HEK293 (cell line): Measurements from ENCODE around the gene PYROXD2.

ENCODE experiments used
- CTCF ChIA-PET: fragments of 350-600 bp; formaldehyde crosslinking; extraction: SDS; loops from one replicate; lab custom pipeline; 2021; ENCODE audit warnings: antibody characterized with exemption; lab: Yijun Ruan, JAX
- POLR2A ChIA-PET: fragments of 300-600 bp; formaldehyde crosslinking; extraction: SDS; loops from one replicate; lab custom pipeline; 2020; ENCODE audit warnings: antibody characterized with exemption, inconsistent platforms; lab: Yijun Ruan, JAX
- H3K27ac ChIP-seq: fragments of 200-500 bp; sonication (Bioruptor generic); 2 replicates; pipeline ENCODE4 v1.5.1; 2014; ENCODE audit warnings: low read depth, low read length, control low read depth, inconsistent platforms; ENCODE audit errors: extremely low read depth
- H3K36me3 ChIP-seq, 2 experiments: fragments of 200-500 bp in 1 of 2; sonication (Bioruptor generic) in 1 of 2; 1 replicate in 1 of 2; 2 replicates in 1 of 2; pipeline ENCODE4 v1.5.1; 2014 to 2017; ENCODE audit warnings: inconsistent platforms in 2 of 2, low read length in 2 of 2; ENCODE audit not compliant: control insufficient read depth in 2 of 2, insufficient read depth in 1 of 2
- H3K4me1 ChIP-seq: fragments of 200-500 bp; sonication (Bioruptor generic); 2 replicates; pipeline ENCODE4 v1.5.1; 2014; ENCODE audit warnings: mild to moderate bottlenecking, low read length, inconsistent platforms; ENCODE audit not compliant: control insufficient read depth, insufficient read depth
- H3K4me3 ChIP-seq: 2 replicates; pipeline ENCODE4 v1.5.1; 2011; ENCODE audit warnings: low read depth, mild to moderate bottlenecking, control low read depth, low read length, moderate library complexity
- H3K9me3 ChIP-seq: fragments of 200-500 bp; sonication (Bioruptor generic); 2 replicates; pipeline ENCODE4 v1.5.1; 2014; ENCODE audit warnings: low read depth, low read length, inconsistent platforms; ENCODE audit not compliant: control insufficient read depth, insufficient read depth
- EGR2 ChIP-seq: fragments of 450-650 bp; formaldehyde crosslinking; IDR thresholded peaks from 2 replicates; pipeline ENCODE4 v1.5.1; 2016; ENCODE audit warnings: low read depth, missing biosample characterization, missing genetic modification characterization
- FEZF1 ChIP-seq: fragments of 450-650 bp; formaldehyde crosslinking; IDR thresholded peaks from 2 replicates; pipeline ENCODE4 v1.5.1; 2016; ENCODE audit warnings: missing biosample characterization, missing genetic modification characterization
- PRDM1 ChIP-seq: fragments of 450-650 bp; formaldehyde crosslinking; IDR thresholded peaks from 2 replicates; pipeline ENCODE4; 2016; ENCODE audit warnings: missing biosample characterization, missing genetic modification characterization
- PRDM6 ChIP-seq: fragments of 450-650 bp; formaldehyde crosslinking; IDR thresholded peaks from 2 replicates; pipeline ENCODE4 v1.5.1; 2017; ENCODE audit warnings: missing biosample characterization, missing genetic modification characterization
- TRIM28 ChIP-seq: IDR thresholded peaks from 2 replicates; pipeline ENCODE4 v1.6.1; 2011; ENCODE audit warnings: low read length, control low read depth, borderline replicate concordance
- TSHZ1 ChIP-seq: fragments of 450-650 bp; formaldehyde crosslinking; IDR thresholded peaks from 2 replicates; pipeline ENCODE4 v1.5.1; 2016; ENCODE audit warnings: missing biosample characterization, missing genetic modification characterization, borderline replicate concordance
- YY1 ChIP-seq: fragments of 450-650 bp; formaldehyde crosslinking; IDR thresholded peaks from 2 replicates; pipeline ENCODE4 v1.5.1; 2018; ENCODE audit warnings: missing biosample characterization, missing genetic modification characterization
- ZBTB20 ChIP-seq: fragments of 450-650 bp; formaldehyde crosslinking; IDR thresholded peaks from 2 replicates; pipeline ENCODE4 v1.5.1; 2016; ENCODE audit warnings: missing biosample characterization, missing genetic modification characterization
- ZFHX2 ChIP-seq: fragments of 450-650 bp; formaldehyde crosslinking; conservative IDR thresholded peaks from 2 replicates; pipeline ENCODE4 v1.5.1; 2016; ENCODE audit warnings: missing biosample characterization, missing genetic modification characterization
- ZIC2 ChIP-seq: fragments of 450-650 bp; formaldehyde crosslinking; IDR thresholded peaks from 2 replicates; pipeline ENCODE4 v1.5.1; 2016; ENCODE audit warnings: missing biosample characterization, missing genetic modification characterization
- ZNF239 ChIP-seq: fragments of 450-650 bp; formaldehyde crosslinking; IDR thresholded peaks from 2 replicates; pipeline ENCODE4 v1.5.1; 2016; ENCODE audit warnings: missing biosample characterization, missing genetic modification characterization
- ZNF266 ChIP-seq: fragments of 450-650 bp; formaldehyde crosslinking; IDR thresholded peaks from 2 replicates; pipeline ENCODE4 v1.5.1; 2016; ENCODE audit warnings: missing biosample characterization, missing genetic modification characterization, low read depth
- ZNF366 ChIP-seq: fragments of 450-650 bp; formaldehyde crosslinking; conservative IDR thresholded peaks from 2 replicates; pipeline ENCODE4 v1.5.1; 2016; ENCODE audit warnings: missing biosample characterization, missing genetic modification characterization
- ZNF510 ChIP-seq: fragments of 450-650 bp; formaldehyde crosslinking; IDR thresholded peaks from 2 replicates; pipeline ENCODE4 v1.5.1; 2018; ENCODE audit warnings: mild to moderate bottlenecking, missing genetic modification characterization, missing biosample characterization; ENCODE audit not compliant: insufficient replicate concordance
- ZSCAN16 ChIP-seq: fragments of 450-650 bp; formaldehyde crosslinking; IDR thresholded peaks from 2 replicates; pipeline ENCODE4 v1.5.1; 2016; ENCODE audit warnings: missing biosample characterization, missing genetic modification characterization
- TF ChIP-seq, protein P1 (sequence below): fragments of 450-650 bp; formaldehyde crosslinking; IDR thresholded peaks from 2 replicates; pipeline ENCODE4 v1.5.1; 2017; ENCODE audit warnings: missing biosample characterization, missing genetic modification characterization

The PYROXD2 gene

DNA sequence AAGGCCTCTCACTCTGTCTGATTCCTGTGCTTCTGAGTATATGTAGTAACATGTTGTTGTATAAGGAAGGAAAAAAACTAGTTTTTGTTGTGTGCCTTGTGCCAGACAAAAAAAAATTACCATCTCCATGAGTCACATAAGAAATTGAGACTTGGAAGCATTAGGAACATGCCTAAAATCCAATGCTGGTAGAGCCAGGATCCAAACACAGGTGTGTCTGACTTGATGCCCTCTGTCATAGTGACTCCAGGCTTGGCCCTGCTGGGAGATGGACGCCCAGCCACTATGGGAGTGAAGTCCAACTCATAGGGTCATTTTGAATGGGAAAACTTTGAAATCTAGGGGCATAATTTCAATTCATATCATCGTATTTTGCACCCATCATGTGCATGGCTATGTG is 38.0 kb downstream of the PYROXD2 start (continued):
- TF ChIP-seq PRDM6 (tag by site-specific recombination) = no peak
- TF ChIP-seq ZNF266 = no peak
- no peak for TF ChIP-seq YY1 (tag by site-specific recombination)
- no peak for TF ChIP-seq ZNF510 (tag by site-specific recombination)
- no peak for TF ChIP-seq ZSCAN16 (tag by site-specific recombination)

- TF ChIP-seq FEZF1 (tag by site-specific recombination) (peak; percentile 42; the same call in 1 of the 2 replicates), ZFHX2 (peak; percentile 65), PRDM1 (tag by site-specific recombination) (no peak), EGR2 (tag by site-specific recombination) (peak; percentile 46; the same call in 1 of the 2 replicates), ZNF239 (tag by site-specific recombination) (no peak), TSHZ1 (peak; percentile 22; the same call in 1 of the 2 replicates), ZBTB20 (tag by site-specific recombination) (peak; percentile 39; the same call in 1 of the 2 replicates), TRIM28 (peak; percentile 61; the same call in 1 of the 2 replicates)
- TF ChIP-seq, protein P1, sequence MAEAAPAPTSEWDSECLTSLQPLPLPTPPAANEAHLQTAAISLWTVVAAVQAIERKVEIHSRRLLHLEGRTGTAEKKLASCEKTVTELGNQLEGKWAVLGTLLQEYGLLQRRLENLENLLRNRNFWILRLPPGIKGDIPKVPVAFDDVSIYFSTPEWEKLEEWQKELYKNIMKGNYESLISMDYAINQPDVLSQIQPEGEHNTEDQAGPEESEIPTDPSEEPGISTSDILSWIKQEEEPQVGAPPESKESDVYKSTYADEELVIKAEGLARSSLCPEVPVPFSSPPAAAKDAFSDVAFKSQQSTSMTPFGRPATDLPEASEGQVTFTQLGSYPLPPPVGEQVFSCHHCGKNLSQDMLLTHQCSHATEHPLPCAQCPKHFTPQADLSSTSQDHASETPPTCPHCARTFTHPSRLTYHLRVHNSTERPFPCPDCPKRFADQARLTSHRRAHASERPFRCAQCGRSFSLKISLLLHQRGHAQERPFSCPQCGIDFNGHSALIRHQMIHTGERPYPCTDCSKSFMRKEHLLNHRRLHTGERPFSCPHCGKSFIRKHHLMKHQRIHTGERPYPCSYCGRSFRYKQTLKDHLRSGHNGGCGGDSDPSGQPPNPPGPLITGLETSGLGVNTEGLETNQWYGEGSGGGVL (tag by site-specific recombination) = no peak
- ChIA-PET POLR2A (no interaction called here), CTCF (no interaction called here)
- Histone ChIP-seq H3K36me3 (no peaks in the 10 kb centered on the region), H3K27ac (no peak overlapping the region), H3K9me3 (no peaks in the 10 kb centered on the region), H3K4me1 (no peaks in the 10 kb centered on the region), H3K4me3 (no peak overlapping the region)
These were observed 38.5 kb downstream of the PYROXD2 start for GRCh38 chr10:98376485-98376884.

DNA sequence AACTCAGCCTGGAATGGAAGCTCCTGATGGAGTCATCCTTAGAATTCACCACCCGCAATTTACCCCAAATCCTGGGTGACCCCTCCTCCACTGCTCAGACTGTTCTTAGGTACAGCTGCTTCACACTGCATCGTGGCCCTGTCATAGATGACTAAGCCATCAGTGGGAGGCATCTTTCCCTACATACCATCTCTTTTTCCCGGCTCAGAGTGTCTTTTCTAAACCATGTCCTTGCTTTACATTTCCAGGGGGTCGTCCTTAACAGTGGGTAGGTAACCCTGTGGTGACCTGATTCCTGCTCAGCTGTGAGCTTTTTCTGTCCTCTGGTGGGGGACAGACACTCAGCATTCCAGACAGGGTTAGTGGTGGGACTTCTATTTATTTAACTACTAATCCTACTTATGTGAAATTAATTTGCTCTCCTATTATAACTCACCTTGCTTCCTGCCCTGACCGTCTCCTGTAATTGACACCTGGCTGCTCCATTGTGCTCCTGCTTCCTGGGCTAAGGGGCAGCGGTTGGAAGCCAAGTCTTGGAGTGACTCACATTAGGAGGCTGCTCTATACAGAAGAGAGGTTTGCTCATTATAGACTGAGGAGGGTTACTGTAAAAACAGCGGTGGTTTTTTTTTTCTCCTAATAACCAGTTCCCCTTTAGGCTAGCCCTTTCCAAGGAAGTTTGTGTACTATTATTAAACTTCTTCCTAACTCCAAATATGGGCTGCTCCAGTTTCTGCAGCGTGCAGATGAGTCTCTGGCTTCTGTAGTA is 40.6 kb downstream of the PYROXD2 start:
- TF ChIP-seq ZIC2 (tag by site-specific recombination) (peak; percentile 64), ZNF366 (tag by site-specific recombination) (no peak)
- Histone ChIP-seq H3K4me3 (no peak overlapping the region), H3K4me1 (no peaks in the 10 kb centered on the region), H3K27ac (no peak overlapping the region), H3K9me3 (no peaks in the 10 kb centered on the region), H3K36me3 (no peaks in the 10 kb centered on the region)
- ChIA-PET POLR2A (interaction anchor here (1.0 kb wide), 1 partner anchor 48 kb away, joined by 6 read pairs; no protein-coding TSS in a partner anchor), CTCF (interaction anchor here (0.6 kb wide), 1 partner anchor 42 kb away, joined by 3 read pairs; no protein-coding TSS in a partner anchor)
